Measurements from ENCODE around the gene CHRNA9. TPM values are rescaled to one million over a fixed set of nuclear protein-coding genes. Genes with fewer than 3 reads are reported as not detected.
A peak's percentile ranks its signal among the peaks of the same experiment; 100 is the strongest.
"Not testable (repeated sequence)": the region's sequence is repeated elsewhere in the genome, so short reads cannot be mapped to it uniquely, and the experiment has no call there.

The CHRNA9 gene
- total RNA-seq, 1 experiment from 2014 or later: 1.2 TPM

DNA sequence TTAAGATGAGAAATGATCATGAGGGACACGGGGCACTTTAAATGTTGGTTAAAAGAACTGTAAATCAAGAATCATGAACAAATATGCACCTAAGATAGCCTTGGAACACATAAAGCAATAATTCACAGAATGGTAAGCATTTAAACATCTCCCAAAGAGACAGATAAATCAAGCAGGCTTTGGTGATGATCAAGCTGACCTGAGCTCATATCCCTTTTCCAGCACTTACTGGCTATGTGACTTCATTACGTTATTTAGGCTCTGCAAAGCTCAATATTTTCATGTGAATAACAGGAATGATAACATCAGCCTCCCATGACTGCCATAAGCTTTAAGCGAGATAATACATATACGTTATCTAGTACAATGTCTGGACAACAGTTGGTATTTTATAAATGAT is 54.9 kb downstream of the CHRNA9 start:
- H3K4me3 Mint-ChIP-seq: no peak overlapping the region
- TF ChIP-seq GABPB1 (CRISPR knock-in tag; IDR thresholded peaks at IDR 0.05): no peak
- TF ChIP-seq ESRRA (CRISPR knock-in tag; IDR thresholded peaks at IDR 0.05; ENCODE audit: borderline replicate concordance): no peak
- TF ChIP-seq, protein P1, sequence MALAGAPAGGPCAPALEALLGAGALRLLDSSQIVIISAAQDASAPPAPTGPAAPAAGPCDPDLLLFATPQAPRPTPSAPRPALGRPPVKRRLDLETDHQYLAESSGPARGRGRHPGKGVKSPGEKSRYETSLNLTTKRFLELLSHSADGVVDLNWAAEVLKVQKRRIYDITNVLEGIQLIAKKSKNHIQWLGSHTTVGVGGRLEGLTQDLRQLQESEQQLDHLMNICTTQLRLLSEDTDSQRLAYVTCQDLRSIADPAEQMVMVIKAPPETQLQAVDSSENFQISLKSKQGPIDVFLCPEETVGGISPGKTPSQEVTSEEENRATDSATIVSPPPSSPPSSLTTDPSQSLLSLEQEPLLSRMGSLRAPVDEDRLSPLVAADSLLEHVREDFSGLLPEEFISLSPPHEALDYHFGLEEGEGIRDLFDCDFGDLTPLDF (CRISPR knock-in tag; IDR thresholded peaks at IDR 0.05): no peak
- no peak for TF ChIP-seq GRHL2 (CRISPR knock-in tag; IDR thresholded peaks at IDR 0.05; ENCODE audit: insufficient replicate concordance, severe bottlenecking)
- TF ChIP-seq, protein P2, sequence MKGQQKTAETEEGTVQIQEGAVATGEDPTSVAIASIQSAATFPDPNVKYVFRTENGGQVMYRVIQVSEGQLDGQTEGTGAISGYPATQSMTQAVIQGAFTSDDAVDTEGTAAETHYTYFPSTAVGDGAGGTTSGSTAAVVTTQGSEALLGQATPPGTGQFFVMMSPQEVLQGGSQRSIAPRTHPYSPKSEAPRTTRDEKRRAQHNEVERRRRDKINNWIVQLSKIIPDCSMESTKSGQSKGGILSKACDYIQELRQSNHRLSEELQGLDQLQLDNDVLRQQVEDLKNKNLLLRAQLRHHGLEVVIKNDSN (CRISPR knock-in tag; IDR thresholded peaks at IDR 0.05): no peak
- TF ChIP-seq, protein P3, sequence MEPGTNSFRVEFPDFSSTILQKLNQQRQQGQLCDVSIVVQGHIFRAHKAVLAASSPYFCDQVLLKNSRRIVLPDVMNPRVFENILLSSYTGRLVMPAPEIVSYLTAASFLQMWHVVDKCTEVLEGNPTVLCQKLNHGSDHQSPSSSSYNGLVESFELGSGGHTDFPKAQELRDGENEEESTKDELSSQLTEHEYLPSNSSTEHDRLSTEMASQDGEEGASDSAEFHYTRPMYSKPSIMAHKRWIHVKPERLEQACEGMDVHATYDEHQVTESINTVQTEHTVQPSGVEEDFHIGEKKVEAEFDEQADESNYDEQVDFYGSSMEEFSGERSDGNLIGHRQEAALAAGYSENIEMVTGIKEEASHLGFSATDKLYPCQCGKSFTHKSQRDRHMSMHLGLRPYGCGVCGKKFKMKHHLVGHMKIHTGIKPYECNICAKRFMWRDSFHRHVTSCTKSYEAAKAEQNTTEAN (CRISPR knock-in tag; IDR thresholded peaks at IDR 0.05): no peak
- no peak for TF ChIP-seq TP53 (CRISPR knock-in tag; IDR thresholded peaks at IDR 0.05)
- peaks cover 13% of the 10 kb centered on the region for H3K4me1 Mint-ChIP-seq
- no peaks in the 10 kb centered on the region for H3K9me3 Mint-ChIP-seq
- DNase-seq (ENCODE audit: low spot score) (no peak), ATAC-seq (no peak)
- CTCF ChIA-PET: interaction anchor here (1.0 to 1.3 kb wide), 2 partner anchors 65 to 73 kb away, joined by 3 to 5 read pairs; no protein-coding TSS in a partner anchor
- H3K27ac Mint-ChIP-seq: no peak overlapping the region
- no peaks in the 10 kb centered on the region for H3K27me3 Mint-ChIP-seq (ENCODE audit: low read depth)
- POLR2A ChIA-PET: no interaction called here
- H3K36me3 Mint-ChIP-seq: no peaks in the 10 kb centered on the region

DNA sequence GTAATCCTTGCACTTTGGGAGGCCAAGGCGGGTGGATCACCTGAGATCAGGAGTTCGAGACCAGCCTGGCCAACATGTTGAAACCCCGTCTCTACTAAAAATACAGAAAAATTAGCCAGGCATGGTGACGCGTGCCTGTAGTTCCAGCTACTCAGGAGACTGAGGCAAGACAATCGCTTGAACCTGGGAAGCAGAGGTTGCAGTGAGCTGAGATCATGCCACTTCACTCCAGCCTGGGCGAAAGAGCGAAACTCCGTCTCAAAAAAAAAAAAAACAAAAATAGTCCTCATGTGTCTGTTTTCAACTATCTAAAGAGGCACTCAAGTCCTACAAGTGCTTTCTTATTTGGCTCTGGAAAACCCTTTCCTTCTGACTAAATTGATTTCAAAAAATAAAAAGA is 57.1 kb downstream of the CHRNA9 start:
- H3K36me3 Mint-ChIP-seq; CTCF ChIA-PET; H3K9me3 Mint-ChIP-seq; H3K27ac Mint-ChIP-seq; POLR2A ChIA-PET; DNase-seq (ENCODE audit: low spot score); H3K4me3 Mint-ChIP-seq; ATAC-seq; H3K27me3 Mint-ChIP-seq (ENCODE audit: low read depth): not testable (repeated sequence)
- peaks cover 24% of the 10 kb centered on the region for H3K4me1 Mint-ChIP-seq

DNA sequence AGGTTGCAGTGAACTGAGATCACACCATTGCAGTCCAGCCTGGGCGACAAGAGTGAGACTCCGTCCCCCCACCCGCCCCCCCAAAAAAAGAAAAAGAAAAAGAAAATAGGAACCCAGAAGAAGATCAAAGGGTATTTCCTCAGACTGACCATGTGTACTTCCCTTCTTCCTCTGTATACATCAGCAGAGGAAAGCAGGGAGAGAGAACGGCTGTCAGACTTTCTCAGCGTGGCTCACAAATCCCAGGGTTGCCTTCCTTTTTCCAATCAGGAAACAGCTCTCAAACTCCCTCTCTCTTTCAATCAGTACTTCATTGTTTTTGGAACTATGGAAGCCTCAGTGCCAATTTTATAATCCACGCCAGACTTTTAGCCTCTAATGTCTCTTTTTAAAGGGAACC is 59.1 kb downstream of the CHRNA9 start:
- ChIA-PET CTCF (no interaction called here), POLR2A (no interaction called here)
- ATAC-seq (no peak), DNase-seq (ENCODE audit: low spot score) (no peak)
- Mint-ChIP-seq H3K9me3 (no peaks in the 10 kb centered on the region), H3K36me3 (no peaks in the 10 kb centered on the region), H3K27ac (peak overlapping the region; percentile 55), H3K27me3 (ENCODE audit: low read depth) (no peaks in the 10 kb centered on the region), H3K4me3 (no peak overlapping the region), H3K4me1 (peaks cover 19% of the 10 kb centered on the region)
- TF ChIP-seq, protein P4, sequence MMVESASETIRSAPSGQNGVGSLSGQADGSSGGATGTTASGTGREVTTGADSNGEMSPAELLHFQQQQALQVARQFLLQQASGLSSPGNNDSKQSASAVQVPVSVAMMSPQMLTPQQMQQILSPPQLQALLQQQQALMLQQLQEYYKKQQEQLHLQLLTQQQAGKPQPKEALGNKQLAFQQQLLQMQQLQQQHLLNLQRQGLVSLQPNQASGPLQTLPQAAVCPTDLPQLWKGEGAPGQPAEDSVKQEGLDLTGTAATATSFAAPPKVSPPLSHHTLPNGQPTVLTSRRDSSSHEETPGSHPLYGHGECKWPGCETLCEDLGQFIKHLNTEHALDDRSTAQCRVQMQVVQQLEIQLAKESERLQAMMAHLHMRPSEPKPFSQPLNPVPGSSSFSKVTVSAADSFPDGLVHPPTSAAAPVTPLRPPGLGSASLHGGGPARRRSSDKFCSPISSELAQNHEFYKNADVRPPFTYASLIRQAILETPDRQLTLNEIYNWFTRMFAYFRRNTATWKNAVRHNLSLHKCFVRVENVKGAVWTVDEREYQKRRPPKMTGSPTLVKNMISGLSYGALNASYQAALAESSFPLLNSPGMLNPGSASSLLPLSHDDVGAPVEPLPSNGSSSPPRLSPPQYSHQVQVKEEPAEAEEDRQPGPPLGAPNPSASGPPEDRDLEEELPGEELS (CRISPR knock-in tag; IDR thresholded peaks at IDR 0.05): no peak
- TF ChIP-seq EMX1 (CRISPR knock-in tag; IDR thresholded peaks at IDR 0.05): no peak
- TF ChIP-seq, protein P5, sequence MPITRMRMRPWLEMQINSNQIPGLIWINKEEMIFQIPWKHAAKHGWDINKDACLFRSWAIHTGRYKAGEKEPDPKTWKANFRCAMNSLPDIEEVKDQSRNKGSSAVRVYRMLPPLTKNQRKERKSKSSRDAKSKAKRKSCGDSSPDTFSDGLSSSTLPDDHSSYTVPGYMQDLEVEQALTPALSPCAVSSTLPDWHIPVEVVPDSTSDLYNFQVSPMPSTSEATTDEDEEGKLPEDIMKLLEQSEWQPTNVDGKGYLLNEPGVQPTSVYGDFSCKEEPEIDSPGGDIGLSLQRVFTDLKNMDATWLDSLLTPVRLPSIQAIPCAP (CRISPR knock-in tag; IDR thresholded peaks at IDR 0.05): no peak
- no peak for TF ChIP-seq MXD4 (CRISPR knock-in tag; IDR thresholded peaks at IDR 0.05; ENCODE audit: borderline replicate concordance)
- TF ChIP-seq, protein P1 (CRISPR knock-in tag; IDR thresholded peaks at IDR 0.05): no peak
- TF ChIP-seq ZNF671 (CRISPR knock-in tag; IDR thresholded peaks at IDR 0.05): no peak
- TF ChIP-seq, protein P6, sequence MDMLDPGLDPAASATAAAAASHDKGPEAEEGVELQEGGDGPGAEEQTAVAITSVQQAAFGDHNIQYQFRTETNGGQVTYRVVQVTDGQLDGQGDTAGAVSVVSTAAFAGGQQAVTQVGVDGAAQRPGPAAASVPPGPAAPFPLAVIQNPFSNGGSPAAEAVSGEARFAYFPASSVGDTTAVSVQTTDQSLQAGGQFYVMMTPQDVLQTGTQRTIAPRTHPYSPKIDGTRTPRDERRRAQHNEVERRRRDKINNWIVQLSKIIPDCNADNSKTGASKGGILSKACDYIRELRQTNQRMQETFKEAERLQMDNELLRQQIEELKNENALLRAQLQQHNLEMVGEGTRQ (CRISPR knock-in tag; IDR thresholded peaks at IDR 0.05): no peak
- TF ChIP-seq, protein P7, sequence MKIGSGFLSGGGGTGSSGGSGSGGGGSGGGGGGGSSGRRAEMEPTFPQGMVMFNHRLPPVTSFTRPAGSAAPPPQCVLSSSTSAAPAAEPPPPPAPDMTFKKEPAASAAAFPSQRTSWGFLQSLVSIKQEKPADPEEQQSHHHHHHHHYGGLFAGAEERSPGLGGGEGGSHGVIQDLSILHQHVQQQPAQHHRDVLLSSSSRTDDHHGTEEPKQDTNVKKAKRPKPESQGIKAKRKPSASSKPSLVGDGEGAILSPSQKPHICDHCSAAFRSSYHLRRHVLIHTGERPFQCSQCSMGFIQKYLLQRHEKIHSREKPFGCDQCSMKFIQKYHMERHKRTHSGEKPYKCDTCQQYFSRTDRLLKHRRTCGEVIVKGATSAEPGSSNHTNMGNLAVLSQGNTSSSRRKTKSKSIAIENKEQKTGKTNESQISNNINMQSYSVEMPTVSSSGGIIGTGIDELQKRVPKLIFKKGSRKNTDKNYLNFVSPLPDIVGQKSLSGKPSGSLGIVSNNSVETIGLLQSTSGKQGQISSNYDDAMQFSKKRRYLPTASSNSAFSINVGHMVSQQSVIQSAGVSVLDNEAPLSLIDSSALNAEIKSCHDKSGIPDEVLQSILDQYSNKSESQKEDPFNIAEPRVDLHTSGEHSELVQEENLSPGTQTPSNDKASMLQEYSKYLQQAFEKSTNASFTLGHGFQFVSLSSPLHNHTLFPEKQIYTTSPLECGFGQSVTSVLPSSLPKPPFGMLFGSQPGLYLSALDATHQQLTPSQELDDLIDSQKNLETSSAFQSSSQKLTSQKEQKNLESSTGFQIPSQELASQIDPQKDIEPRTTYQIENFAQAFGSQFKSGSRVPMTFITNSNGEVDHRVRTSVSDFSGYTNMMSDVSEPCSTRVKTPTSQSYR (CRISPR knock-in tag; IDR thresholded peaks at IDR 0.05): no peak
- TF ChIP-seq CBFB (CRISPR knock-in tag; IDR thresholded peaks at IDR 0.05; ENCODE audit: low read depth): no peak

Data from WTC11 (cell line).